Vagina (tissue), 2 donors: ENCODE measurements around the gene SCFD1. TPM values are rescaled to one million over a fixed set of nuclear protein-coding genes. Genes with fewer than 3 reads are reported as not detected.

Experiments used
- DNase-seq, 2 donors: peaks; one replicate each; pipeline ENCODE4 v3.0.0-alpha.2; 2017; ENCODE audit errors: extremely low spot score in 2 of 2
- H3K27ac ChIP-seq: fragments of 200-600 bp; sonication (generic); one replicate; pipeline ENCODE4 v1.5.1; 2019
- H3K27me3 ChIP-seq: fragments of 200-600 bp; sonication (generic); one replicate; pipeline ENCODE4 v1.5.1; 2019
- H3K36me3 ChIP-seq, 2 donors: fragments of 200-600 bp; sonication (generic); one replicate each; pipeline ENCODE4 v1.5.1; 2017 to 2019
- H3K4me1 ChIP-seq: fragments of 200-600 bp; sonication (generic); one replicate; pipeline ENCODE4 v1.5.1; 2019
- H3K4me3 ChIP-seq, 2 donors: fragments of 200-600 bp; sonication (generic); 1 replicate in 1 of 2; 2 replicates in 1 of 2; pipeline ENCODE4 v1.5.1; 2016 to 2019
- H3K9me3 ChIP-seq: fragments of 200-600 bp; sonication (generic); one replicate; pipeline ENCODE4 v1.5.1; 2019
- POLR2A ChIP-seq, 2 donors: fragments of 450-650 bp; IDR thresholded peaks; one replicate each; pipeline ENCODE4 v1.6.1; 2017; ENCODE audit warnings: antibody characterized with exemption in 2 of 2, mild to moderate bottlenecking in 2 of 2, moderate library complexity in 2 of 2
- POLR2AphosphoS5 ChIP-seq, 2 donors: sonication (generic); formaldehyde crosslinking; IDR thresholded peaks; one replicate each; pipeline ENCODE4 v1.9.0; 2017; ENCODE audit warnings: antibody characterized with exemption in 2 of 2, mild to moderate bottlenecking in 2 of 2, low read depth in 1 of 2; ENCODE audit not compliant: insufficient read depth in 1 of 2
- intact Hi-C: fragments of 100-400 bp; cut with DNase I; formaldehyde crosslinking; loops from one replicate; pipeline ENCODE4 v1.15.1; 2023
- total RNA-seq: library from RNA; depleted of rRNA; stranded (reverse); fragments of >200 nt; gene quantifications from one replicate; pipeline ENCODE4 v1.2.3, GENCODE V29; 2016
- TF ChIP-seq, protein P1 (sequence below), 3 experiments: fragments of 450-650 bp in 2 of 3; fragments of 200-600 bp in 1 of 3; sonication (generic) in 1 of 3; IDR thresholded peaks; one replicate each; pipeline ENCODE4 v1.5.1; 2017 to 2019; ENCODE audit warnings: antibody characterized with exemption in 3 of 3, mild to moderate bottlenecking in 2 of 3, moderate library complexity in 2 of 3

Gene SCFD1
- total RNA-seq, 1 donor from 2014 or later = 40.8 TPM

DNA sequence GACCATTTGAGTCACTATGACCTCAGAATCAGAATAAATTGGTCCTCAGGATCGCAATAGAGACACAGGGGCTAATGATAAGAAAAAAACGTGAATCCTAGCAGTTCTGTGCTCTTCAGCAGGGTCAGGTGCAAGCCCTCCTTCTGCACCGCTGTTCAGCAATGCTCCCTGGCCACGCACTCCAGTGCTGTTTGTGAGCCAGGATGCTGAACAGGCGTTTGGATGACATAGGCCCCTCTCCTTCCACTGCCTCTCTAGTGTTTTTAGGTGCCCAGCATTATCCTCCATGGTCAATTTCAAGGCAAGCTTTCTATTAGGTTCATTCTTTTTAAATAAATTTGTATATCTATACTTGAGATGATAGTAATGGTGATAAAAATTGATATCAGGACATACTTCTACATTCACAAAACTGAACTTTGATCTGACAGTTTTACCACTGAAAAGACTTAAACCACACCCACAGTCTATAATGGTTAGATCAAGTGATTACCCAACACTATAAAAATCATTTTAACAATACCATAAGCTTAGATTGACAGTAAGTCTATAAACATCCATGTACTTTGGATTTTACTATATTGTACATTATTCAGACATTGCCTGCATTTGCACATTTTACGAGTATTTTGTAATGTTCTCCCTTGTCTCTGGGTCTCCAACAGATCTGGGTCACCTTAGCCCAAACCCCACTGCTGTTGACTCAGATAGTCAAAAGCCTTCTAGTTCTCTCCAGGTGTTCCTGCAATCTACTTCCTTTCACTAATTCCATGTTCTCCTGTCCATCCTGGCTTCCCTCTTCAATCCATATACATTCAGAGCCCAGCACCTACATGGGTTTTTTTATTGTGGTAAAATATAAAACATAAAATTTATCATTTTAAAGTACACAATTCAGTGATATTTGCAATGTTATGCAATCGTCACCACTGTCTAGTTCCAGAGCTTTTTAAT lies 137.3 kb downstream of the SCFD1 start:
- Histone ChIP-seq H3K27ac (no peak overlapping the region), H3K9me3 (no peaks in the 10 kb centered on the region), H3K36me3 (no peaks in the 10 kb centered on the region), H3K27me3 (no peaks in the 10 kb centered on the region), H3K4me1 (no peaks in the 10 kb centered on the region), H3K4me3 (no peak overlapping the region)
- TF ChIP-seq, protein P1, sequence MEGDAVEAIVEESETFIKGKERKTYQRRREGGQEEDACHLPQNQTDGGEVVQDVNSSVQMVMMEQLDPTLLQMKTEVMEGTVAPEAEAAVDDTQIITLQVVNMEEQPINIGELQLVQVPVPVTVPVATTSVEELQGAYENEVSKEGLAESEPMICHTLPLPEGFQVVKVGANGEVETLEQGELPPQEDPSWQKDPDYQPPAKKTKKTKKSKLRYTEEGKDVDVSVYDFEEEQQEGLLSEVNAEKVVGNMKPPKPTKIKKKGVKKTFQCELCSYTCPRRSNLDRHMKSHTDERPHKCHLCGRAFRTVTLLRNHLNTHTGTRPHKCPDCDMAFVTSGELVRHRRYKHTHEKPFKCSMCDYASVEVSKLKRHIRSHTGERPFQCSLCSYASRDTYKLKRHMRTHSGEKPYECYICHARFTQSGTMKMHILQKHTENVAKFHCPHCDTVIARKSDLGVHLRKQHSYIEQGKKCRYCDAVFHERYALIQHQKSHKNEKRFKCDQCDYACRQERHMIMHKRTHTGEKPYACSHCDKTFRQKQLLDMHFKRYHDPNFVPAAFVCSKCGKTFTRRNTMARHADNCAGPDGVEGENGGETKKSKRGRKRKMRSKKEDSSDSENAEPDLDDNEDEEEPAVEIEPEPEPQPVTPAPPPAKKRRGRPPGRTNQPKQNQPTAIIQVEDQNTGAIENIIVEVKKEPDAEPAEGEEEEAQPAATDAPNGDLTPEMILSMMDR (IDR thresholded peaks at IDR 0.05) = no peak
- TF ChIP-seq POLR2AphosphoS5 (IDR thresholded peaks at IDR 0.05; ENCODE audit: insufficient read depth in 1 of 2, low read depth in 1 of 2) (no peak), POLR2A (IDR thresholded peaks at IDR 0.05) (no peak)
- no peak for DNase-seq
- intact Hi-C loops = no loop called here

DNA sequence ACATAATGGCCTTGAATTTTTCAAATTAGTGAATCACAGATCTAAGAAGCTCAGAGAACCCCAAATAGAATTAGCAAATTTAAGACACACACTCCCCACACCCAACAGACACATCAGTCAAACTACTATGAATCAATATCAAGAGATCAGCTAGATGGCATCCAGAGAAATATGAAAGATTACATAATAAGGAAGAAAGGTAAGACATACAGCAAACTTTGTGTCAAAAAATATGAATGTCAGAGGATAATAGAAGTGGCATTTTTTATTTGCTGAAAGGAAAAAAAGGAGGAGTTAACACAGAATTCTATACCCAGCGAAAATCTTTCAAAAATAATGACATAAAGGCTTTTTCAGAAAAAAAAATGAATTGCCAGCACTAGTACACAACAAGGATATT lies 141.8 kb downstream of the SCFD1 start:
- Histone ChIP-seq H3K27ac (no peak overlapping the region), H3K4me1 (no peaks in the 10 kb centered on the region), H3K4me3 (no peak overlapping the region), H3K9me3 (no peaks in the 10 kb centered on the region), H3K36me3 (no peaks in the 10 kb centered on the region), H3K27me3 (no peaks in the 10 kb centered on the region)
- TF ChIP-seq POLR2AphosphoS5 (IDR thresholded peaks at IDR 0.05; ENCODE audit: insufficient read depth in 1 of 2, low read depth in 1 of 2) (no peak), POLR2A (IDR thresholded peaks at IDR 0.05) (no peak)
- TF ChIP-seq, protein P1 (IDR thresholded peaks at IDR 0.05) = no peak
- DNase-seq = no peak
- intact Hi-C loops = no loop called here

DNA sequence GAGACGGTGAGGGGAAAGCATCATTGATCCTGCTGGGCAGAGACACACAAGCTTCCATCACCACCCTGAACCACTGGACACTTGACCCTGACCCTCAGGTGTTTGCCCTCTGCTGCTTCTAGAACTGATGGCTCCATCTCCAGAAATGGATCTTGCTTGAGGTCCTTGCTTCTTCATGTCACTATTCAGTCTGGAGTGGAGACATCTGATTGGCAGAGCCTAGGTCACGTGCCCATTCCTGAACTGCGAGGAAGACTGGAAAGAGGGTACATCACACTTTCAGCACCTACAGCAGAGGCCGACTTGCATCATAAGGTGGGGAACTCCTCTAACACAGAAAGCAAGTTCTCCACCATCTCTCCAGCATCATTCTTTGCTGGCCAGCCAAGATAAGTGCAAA lies 145.5 kb downstream of the SCFD1 start:
- intact Hi-C loops = no loop called here
- TF ChIP-seq POLR2A (IDR thresholded peaks at IDR 0.05) (no peak), POLR2AphosphoS5 (IDR thresholded peaks at IDR 0.05; ENCODE audit: insufficient read depth in 1 of 2, low read depth in 1 of 2) (no peak)
- TF ChIP-seq, protein P1 (IDR thresholded peaks at IDR 0.05) = no peak
- no peak overlapping the region for H3K27ac ChIP-seq

DNA sequence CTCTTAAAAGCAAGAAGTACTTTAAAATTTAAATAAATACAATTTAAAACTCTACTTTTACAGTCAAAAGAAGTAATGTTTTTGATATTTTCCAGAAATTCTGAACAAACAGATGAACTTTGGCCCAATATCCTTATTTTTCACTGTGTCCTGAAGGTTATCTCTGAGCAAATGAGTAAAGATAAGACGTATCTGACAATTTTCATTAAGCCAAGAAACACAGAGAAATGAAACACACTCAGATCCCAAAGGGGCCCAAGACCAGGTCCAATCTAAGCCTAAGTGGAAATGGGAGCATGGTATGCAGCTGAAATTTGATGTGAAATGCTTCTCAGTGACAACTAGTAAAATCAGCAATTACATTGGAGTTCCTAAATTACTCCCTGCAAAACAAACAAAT lies 146.7 kb downstream of the SCFD1 start:
- Histone ChIP-seq H3K27me3 (no peaks in the 10 kb centered on the region), H3K4me1 (no peaks in the 10 kb centered on the region), H3K9me3 (no peaks in the 10 kb centered on the region), H3K36me3 (no peaks in the 10 kb centered on the region), H3K27ac (no peak overlapping the region), H3K4me3 (no peak overlapping the region)
- no peak for DNase-seq
- TF ChIP-seq POLR2AphosphoS5 (IDR thresholded peaks at IDR 0.05; ENCODE audit: insufficient read depth in 1 of 2, low read depth in 1 of 2) (no peak), POLR2A (IDR thresholded peaks at IDR 0.05) (no peak)
- TF ChIP-seq, protein P1 (IDR thresholded peaks at IDR 0.05) = no peak
- intact Hi-C loops = no loop called here

More for the DNA sequence above, 145.5 kb downstream of the SCFD1 start:
- no peak for DNase-seq
- no peaks in the 10 kb centered on the region for H3K4me1 ChIP-seq
- H3K4me3 ChIP-seq = no peak overlapping the region
- H3K36me3 ChIP-seq = no peaks in the 10 kb centered on the region
- no peaks in the 10 kb centered on the region for H3K27me3 ChIP-seq
- no peaks in the 10 kb centered on the region for H3K9me3 ChIP-seq

DNA sequence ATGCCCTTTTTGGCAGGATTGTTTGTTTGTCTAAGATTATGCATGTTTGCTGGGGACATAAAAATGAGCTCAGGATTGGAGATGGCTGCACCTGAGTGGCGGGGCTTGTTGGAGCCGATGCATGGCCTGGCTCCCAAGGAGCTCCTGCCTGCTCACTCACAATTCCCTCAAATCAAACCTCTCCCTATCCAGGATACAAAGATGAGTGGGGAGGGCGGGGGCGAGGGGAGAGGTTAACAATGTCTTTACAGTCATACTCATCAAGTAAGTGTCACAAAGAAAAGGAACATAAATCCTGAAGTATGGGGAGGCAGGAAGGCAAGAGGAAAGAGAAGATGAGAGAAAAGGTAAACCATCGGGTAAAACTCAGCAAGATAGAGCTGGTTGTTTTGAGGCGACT lies 148.3 kb downstream of the SCFD1 start:
- Histone ChIP-seq H3K9me3 (no peaks in the 10 kb centered on the region), H3K36me3 (no peaks in the 10 kb centered on the region), H3K4me1 (no peaks in the 10 kb centered on the region), H3K27me3 (no peaks in the 10 kb centered on the region), H3K4me3 (no peak overlapping the region), H3K27ac (no peak overlapping the region)
- TF ChIP-seq, protein P1 (IDR thresholded peaks at IDR 0.05) = no peak
- no peak for TF ChIP-seq POLR2A (IDR thresholded peaks at IDR 0.05)
- TF ChIP-seq POLR2AphosphoS5 (IDR thresholded peaks at IDR 0.05; ENCODE audit: insufficient read depth in 1 of 2, low read depth in 1 of 2) = no peak
- no peak for DNase-seq
- intact Hi-C loops = no loop called here
